Measurements from ENCODE around the gene KRTAP10-12.

The KRTAP10-12 gene

DNA sequence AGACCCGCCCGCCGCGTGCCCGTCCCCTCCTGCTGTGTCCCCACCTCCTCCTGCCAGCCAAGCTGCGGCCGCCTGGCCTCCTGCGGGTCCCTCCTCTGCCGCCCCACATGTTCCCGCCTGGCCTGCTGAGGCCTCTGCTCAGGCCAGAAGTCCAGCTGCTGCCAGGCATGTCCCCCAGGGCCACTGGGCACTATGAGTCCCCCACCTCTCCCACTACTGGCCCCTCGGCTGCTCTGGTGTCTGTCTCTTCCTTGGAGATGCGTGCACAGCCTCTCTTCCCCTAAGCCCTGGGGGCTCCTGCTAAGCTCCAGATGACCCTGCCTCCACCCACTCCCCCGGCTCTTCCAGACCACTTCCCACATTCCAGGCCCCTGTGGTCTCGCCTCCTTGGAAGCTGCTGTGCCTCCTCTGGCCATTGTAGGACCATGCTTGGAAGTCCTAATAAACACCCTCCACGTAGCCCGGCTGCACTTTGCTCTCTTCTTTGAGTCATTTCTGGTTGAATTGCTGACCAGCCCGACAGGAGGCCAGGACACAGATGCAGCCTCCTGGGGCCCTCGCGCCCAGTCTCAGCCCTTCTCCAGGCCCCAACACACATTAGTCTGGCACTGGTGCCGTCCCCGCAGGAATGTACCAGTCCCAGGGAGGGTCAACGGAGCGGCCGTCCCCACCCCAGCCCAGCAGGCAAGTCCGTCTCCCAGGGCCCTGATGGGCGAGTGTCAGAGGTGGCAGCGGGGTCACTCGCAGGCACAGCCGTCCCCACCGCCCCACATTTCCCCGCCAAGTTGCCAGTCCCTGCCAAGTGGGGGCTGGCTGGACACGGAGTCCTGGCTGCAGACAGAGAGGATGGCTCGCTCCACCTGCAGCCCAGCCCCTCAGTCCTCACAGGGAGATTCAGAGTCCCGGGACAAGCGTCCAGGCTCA lies 1.1 kb downstream of the KRTAP10-12 start:
- DNase-seq (ENCODE audit: low read depth in 2 of 2, low spot score in 1 of 2) = no peak

DNA sequence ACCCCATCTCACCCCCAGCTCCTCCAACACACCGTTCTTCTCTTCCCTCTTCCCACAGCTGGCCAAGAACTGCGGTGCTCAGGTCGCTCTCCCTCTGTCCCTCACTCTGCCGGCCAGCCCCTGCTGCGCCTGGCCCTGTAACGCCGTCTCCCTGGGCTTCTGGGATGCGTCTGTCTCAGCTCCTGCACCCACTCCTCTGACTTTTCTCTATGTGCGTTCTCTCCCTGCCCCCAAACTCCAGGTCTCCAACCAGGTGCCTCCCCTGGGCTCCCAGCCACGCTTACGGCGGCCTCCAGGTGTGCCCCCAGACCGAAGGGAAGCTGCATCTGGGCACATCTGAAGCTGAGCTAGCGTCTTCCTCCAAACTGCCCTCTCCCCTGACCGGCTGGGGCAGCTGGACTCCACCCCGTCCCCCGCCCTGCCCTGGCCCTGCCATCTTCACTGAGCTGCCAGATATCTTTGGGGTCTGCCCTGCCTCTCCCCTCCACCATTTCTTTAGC lies 2.6 kb downstream of the KRTAP10-12 start:
- no peak for DNase-seq (ENCODE audit: low read depth in 2 of 2, low spot score in 1 of 2)

DNA sequence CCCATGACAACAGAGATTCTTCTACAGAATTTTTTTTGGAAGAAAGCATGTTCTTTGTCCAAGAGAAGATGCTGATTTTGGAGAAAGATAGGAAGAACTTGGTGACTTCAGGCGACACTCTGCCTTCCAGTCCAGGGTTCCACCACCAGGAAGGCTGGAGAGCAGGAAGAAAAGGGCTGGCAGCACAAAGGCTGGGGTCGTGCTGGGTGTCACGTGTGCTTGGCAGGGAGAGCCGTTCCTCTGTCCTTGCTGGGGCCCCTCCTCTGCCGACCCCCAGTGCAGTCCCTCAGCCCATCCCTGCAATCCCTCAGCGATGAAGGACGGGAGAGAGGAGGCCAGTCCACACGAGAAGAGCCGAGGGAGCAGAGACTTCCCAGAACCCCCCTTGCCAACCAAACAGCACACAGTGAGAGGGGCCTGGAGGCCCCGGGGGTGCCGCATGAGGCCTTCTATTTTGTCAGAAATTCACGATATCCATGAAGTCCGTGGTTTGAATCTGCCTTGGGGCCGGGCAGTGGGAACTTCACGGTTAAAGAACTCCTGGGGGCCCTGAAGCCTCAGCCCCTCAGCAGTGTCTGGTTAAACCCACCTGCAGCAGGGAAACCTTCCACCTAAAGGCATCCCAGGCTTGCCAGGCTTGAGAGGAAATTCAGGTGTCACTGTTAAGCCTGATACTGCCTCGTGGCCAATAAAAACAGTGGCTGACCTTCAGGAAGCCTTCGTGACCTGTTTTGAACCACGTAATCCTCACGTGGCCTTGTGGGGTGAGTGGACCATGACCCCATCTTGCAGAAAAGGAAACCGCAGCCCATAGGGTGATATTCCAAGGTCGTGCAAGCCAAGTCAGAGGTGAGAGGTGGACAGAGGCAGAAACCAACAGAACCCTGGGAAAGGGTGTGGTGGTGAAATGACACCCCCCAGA lies 3.4 kb downstream of the KRTAP10-12 start:
- DNase-seq (ENCODE audit: low read depth in 2 of 2, low spot score in 1 of 2) = no peak

DNA sequence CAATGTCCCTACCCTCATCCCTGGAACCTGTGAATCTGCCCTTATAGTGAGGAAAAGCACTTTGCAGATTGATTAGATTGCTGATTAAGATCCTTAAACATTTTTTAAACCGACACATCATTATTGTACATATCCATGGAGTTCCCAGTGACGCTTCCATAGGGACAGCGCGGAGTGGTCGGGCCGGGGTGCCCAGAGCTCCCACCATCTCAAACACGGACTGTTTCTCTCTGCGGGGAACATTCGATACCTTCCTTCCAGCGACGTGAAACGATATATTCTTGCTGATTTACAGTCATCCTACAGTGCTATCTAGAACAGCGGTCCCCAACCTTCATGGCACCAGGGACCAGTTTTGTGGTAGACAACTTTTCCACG lies 4.0 kb downstream of the KRTAP10-12 start:
- no peak for DNase-seq (ENCODE audit: low read depth in 2 of 2, low spot score in 1 of 2)

DNA sequence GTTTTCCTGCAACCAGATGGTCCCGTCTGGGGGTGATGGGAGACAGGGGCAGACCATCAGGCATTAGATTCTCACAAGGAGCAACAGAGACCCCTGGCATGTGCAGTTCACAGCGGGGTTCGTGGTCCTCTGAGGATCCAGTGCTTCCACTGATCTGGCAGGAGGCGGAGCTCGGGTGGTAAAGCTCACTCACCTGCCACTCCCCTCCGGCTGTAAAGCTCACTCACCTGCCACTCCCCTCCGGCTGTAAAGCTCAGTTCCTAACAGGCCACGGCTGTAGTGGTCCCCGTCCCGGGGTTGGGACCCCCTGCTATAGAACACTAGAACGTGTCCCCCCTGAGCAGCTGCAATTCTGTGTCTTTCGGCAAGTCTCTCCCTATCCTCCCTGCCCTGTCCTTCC lies 4.6 kb downstream of the KRTAP10-12 start:
- no peak for DNase-seq (ENCODE audit: low read depth in 2 of 2, low spot score in 1 of 2)

DNA sequence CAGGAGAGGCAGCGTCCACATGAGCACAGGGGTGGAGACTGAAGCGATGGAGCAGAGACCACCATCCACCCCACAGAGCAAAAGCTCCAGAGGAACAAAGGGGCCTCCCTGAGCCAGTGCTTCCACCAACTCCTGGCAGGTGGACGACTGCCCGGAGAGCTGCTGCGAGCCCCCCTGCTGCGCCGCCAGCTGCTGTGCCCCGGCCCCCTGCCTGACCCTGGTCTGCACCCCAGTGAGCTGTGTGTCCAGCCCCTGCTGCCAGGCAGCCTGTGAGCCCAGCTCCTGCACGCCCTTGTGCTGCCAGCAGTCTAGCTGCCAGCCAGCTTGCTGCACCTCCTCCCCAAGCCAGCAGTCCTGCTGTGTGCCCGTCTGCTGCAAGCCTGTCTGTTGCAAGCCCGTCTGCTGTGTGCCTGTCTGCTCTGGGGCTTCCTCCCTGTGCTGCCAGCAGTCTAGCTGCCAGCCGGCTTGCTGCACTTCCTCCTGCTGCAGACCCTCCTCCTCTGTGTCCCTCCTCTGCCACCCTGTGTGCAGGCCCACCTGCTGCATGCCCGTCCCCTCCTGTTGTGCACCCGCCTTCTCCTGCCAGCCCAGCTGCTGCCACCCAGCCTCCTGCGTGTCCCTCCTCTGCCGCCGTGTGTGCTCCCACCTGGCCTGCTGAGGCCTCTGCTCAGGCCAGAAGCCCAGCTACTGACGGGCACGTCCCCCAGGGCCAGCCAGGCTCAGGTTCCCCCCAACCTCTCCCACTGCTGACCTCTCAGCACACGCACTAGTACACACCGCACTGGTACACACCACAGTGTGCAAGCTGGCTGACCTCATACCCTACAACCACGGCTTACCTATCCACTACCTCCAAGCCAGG lies 5.4 kb downstream of the KRTAP10-12 start:
- no peak for DNase-seq (ENCODE audit: low read depth in 2 of 2, low spot score in 1 of 2)

DNA sequence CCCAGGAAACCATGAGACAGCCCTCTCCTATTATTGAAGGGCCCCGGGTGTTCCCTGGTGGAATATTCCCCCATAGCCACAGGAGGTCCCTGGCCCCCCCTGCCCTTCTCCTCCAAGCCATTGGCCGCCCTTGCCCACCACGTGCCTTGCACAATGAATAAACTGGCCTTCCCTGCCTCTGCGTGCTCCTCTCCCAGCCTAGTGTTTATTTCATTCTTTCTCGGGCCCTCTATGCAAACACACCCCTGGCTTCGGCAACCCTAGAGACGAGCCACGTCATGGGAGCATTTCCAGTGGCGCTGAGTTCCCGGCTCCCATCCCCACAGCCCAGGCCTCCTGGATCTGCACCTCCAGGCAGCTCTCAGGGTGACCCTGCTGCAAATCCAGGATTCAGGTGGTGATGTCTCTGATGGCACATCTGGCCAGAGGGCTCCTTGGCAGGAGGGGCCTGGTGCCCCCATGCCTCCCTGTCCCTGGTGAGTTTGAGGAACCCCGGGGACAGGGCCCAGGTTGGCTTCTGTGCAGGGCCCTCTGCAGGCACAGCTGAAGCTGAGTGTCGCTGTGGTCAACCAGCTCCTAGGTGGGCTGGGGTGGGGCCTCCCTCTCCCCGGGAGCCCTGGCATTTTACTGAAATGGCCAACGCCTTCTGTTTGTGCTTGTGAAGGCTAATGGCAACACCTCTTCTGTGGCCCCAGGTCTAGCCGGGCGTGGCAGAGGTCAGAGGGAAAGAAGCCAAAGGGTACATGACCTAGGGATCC lies 6.2 kb downstream of the KRTAP10-12 start:
- DNase-seq (ENCODE audit: low read depth in 2 of 2, low spot score in 1 of 2) = no peak

DNA sequence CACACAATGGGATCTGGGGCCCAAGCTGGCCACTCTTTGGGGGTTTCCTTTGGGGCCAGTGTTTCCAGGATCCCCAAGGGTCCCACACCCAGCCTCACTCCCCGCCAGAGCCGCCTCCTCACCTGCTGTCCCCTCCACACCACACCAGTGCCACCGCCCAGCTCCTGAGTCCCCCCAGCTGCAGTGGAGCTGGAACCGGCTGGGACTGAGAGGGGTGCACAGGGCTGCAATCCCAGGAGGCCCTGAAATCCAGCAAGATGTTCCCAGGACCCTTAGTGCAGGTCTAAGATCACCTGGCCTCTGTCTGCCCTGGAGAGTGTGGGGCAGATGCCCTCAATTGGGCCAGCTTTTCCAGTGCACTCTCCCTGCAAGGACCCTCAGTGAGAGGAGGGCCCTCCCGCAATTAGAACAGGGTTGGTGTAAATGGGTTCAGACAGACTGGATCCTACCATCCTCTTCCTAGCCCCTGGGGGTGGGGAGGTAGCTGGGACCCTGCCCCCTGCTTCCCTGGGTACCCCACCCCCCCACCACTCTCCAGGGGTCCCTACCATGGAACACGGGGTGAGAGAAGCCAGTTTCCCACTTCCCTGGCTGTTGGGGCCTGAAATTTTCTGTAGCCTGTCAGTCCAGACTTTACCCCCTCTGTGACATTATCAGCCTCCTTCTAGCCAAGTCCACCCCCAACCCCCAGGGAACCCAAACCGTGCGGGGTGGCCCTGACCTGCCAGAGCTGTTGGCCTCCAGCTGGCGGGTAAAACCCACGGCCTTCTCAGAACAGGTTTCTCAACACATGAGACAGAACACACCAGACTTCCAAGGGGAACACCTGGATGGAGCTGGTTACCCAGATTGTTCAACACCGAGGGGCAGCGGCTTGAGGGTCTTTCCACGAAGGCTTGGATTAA lies 7.0 kb downstream of the KRTAP10-12 start:
- DNase-seq (ENCODE audit: low read depth in 2 of 2, low spot score in 1 of 2) = no peak

DNA sequence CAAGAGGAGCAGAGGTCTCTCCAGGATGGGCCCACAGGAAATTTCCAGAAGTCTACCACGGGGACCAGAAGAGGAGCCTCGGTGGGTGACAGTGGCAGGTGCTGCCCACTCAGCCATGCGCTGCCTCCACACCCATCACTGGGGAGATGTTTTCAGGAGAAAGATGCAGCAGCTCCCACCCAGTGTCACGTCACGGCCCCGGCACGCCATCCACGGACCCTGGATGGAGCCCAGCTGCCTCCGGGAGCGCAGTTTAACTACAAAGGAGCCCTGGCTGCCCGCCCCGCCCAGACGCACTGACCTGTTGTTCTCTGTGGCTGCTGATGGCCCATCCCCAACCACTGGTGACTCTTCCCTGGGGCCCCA lies 7.6 kb downstream of the KRTAP10-12 start:
- no peak for DNase-seq (ENCODE audit: low read depth in 2 of 2, low spot score in 1 of 2)

DNA sequence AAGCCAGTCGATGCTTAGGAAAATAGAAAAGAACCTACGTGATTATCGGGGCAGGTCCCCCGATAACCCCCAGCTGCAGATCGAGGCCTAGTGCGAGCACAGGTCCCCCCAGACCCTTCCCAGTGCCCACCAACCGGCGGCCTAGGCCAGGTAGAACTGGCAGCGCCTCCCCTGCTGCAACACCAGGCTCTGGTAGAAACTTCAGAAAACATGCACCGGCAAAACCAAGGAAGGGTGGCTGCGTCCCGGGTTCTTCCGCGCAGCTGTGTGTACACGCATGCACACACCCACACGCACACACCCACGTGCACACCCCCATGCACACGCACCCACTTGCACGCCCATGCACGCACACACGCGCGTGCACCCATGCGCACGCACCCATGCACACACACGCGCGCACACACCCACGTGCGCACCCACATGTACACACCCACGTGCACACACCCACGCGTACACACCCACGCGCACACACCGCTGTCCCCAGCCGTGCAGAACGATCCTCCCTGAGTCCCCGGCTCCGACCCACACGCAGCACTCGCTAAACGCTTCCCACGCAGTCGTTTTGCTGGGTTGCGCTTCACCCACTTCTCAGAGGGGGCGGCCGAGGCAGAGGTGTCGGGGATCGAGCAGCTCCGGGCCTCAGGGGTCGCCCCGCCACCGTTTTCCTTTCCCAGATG lies 9.2 kb downstream of the KRTAP10-12 start:
- DNase-seq (ENCODE audit: low read depth in 2 of 2, low spot score in 1 of 2) = no peak

DNA sequence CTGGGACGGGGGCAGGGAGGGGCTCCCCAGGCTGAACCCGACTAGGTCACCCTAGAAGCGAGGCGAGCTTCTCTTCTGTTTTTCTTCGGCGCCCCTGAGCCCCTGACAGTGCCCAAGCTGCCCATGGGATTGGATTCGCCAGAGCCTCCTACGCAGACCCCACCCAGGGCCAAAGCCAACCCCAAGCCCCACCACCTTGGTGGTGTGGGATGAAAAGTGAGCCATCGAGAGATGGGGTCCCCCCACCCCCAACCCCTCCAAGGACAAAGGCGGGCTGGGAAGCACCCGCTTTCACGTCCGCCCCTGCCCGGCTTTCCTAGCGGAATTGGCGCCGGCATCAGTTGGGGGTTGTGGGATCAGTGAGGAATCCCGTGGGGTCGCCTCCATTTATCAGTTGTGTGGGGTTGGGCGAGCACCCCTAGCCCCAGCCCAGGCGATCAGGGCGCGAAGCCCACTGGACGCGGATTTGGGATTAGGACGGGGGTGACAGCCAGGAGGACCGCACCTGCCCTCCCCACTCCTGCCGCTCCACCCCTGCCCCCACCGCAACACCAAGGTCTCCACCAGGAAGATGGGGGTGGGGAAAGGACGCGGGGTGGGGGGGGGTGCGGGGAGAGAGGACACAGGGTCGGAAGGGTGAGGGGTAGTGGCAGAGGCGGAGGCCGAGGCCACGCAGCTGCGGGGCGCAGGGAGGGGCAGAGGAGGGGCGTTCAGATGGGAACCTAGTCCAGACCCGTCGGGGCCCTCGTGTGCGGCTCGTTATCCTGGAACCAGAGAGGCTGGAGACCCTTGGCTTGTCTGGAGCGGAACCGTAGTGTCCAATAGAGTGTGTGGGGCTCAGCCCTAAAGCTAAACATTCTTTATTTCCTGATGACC lies 10.0 kb downstream of the KRTAP10-12 start:
- no peak for DNase-seq (ENCODE audit: low read depth in 2 of 2, low spot score in 1 of 2)

DNA sequence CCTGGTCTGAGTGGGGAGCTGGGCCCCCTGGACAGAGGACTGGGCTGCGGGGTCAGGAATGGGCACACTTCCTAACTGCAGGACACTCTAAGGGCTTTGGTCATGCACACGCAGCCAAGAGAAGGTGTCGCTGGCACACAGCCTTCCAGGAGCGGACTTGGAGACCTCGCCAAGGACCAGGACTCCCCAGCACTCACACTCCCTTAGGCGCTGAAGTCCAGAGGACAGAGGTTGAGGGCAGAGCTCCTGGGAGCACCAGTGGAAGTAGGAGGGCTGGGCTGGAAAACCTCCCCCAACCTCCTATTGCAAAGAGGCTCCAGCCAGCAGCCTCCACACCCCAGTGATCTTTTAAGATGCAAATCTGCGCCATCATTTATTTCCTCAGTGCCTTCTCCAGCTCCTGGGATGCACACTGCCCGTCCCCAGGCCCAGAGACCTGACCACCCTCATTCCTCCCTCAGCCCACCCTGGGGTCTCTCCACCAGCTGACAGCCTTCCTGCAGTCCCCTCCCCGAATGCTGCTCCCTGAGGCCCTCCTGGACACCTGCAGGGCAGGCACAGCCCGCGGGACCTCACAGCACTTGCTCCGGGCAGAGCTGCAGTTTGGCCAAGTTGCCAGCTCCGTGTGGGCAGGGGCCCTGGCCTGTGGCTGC lies 11.4 kb downstream of the KRTAP10-12 start:
- no peak for DNase-seq (ENCODE audit: low read depth in 2 of 2, low spot score in 1 of 2)

DNA sequence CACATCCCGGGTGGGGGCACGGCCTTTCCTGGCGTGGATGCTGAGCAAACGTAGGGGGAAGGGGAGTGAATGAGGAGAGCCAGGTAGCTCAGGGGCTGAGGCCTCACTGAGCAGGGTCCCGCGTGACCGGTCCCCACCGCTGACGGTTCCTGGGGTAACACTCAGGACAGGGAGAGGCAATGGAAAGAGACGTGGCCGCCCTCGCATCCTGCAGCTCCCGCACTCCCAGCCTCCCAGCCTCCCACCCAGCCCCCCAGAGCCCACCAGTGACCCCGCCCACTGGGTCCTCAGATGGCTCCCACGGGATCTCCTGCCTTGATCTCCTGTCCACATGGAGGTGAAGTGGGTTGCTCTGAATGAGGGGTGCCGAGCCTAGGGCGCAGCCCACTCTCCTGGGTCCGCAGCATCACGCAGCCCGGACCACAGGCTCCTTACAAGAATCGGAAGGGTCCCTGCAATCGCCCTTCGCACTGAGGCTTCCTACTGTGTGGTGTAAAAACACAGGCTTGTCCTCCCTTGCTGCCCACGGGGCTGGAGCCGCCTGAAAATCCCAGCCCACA lies 12.0 kb downstream of the KRTAP10-12 start:
- no peak for DNase-seq (ENCODE audit: low read depth in 2 of 2, low spot score in 1 of 2)

DNA sequence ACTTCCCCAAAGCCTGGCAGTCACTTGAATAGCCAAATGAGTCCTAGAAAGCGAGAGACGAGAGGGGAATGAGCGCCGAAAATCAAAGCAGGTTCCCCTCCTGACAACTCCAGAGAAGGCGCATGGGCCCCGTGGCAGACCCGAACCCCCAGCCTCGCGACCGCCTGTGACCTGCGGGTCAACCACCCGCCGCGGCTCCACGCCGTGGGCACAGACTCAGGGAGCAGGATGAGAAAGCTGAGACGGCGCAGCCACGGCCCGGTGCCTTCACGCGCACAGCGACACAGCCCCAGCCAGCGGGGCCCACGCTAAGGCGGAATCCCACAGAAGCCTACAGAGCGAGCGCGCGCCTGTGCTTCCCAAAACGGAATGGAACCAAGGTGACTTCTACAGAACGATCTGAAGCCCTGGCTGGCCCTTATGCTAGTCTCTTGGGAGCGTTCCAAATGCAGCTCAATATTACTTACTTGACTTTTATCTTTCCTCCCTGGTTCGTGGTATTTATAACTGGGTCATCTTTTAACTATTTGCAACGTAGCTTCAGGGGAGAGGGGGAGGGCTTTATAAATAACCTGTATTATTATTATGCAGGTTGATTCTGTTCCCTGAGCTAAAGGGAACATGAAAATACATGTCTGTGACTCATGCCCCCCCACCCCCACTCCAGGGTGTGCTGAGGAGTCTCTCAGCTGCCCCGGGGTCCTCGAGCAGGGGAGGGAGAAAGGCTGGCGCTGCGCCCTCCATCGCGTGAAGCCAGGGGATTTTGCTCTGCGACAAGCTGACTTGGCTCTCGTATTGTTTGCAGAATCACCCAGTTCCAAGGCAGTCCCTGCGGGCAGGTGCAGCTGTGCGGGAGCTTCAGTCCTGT lies 12.7 kb downstream of the KRTAP10-12 start:
- no peak for DNase-seq (ENCODE audit: low read depth in 2 of 2, low spot score in 1 of 2)

DNA sequence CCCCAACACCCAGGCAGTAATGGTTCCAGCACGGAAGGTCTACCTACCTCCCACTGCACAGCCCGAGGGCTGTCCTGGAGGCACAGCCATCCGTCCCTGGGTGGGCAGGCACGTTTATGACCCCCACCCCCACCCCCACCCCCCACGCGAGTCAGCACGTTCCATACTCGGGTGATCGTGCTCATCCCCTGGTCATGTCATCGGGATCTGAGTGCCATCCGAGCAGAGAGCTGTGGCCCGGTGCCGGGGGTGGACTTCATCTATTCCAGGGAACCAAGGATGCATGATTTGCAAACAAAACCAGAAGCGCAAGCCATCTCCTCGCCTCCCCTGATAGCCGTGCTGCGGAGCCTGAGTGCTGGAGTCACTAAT lies 13.3 kb downstream of the KRTAP10-12 start:
- DNase-seq (ENCODE audit: low read depth in 2 of 2, low spot score in 1 of 2) = no peak

DNA sequence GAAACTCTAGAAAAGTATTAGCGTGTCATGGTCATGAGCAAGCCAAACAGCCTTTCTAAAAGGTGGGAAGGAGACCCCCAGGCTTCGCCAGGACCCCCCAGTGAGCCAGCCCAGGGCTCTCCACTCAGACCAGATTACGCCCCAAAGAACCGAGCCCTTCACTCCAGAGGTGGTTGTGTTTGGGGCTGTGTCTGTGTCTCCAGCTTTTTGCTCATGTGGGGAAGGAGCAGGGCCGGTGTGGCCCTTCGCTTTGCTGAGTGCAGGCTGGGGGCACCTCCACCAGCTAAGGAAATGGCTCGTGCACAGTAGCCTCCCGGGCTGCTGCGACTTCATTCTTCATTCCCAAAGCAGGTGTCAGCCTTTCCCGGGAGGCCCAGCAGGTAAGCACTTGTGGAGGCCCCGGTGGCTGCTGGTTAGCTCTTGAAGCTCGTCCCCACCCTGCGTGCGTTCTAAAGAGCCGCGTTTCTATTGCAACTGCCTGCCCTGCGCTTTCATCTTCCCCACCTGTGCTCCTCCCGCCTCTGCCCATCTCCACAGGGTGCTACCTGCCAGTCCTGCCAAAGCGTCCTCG lies 13.9 kb downstream of the KRTAP10-12 start:
- no peak for DNase-seq (ENCODE audit: low read depth in 2 of 2, low spot score in 1 of 2)
